Left colon (tissue), 2 donors: ENCODE measurements around the gene MGAT2. TPM values are rescaled to one million over a fixed set of nuclear protein-coding genes. Genes with fewer than 3 reads are reported as not detected.
"Not testable (repeated sequence)": the region's sequence is repeated elsewhere in the genome, so short reads cannot be mapped to it uniquely, and the experiment has no call there.

Source experiments
- ATAC-seq: fragments of 200-7000 bp; cut with Tn5 transposase; one replicate; pipeline ENCODE4 v1.9.1; 2020; ENCODE audit warnings: mild to moderate bottlenecking, moderate library complexity
- DNase-seq, 2 donors: peaks; one replicate each; pipeline ENCODE4 v3.0.0-alpha.2; 2020
- intact Hi-C, 2 donors: fragments of 100-400 bp; cut with DNase I in 1 of 2; cut with micrococcal nuclease in 1 of 2; formaldehyde crosslinking; loops; one replicate each; pipeline versions ENCODE4 v1.11.2 to v1.14.0; 2022; cut with DNase I, micrococcal nuclease
- total RNA-seq, 2 donors: library from RNA; stranded (reverse); fragmentation: NEBNext Ultra II Directional; extraction: Animal tissue kit (Norgen Biotek cat#: 25700); gene quantifications; one replicate each; pipeline ENCODE4 v1.2.1, GENCODE V29; 2021
- donor health status: DM: no; HTN: no; CAD: no.
- donor health status: DM: yes; HTN: yes; CAD: no.

MGAT2 gene
- total RNA-seq, 2 donors from 2014 or later, result 50.5 to 70.4 TPM

DNA sequence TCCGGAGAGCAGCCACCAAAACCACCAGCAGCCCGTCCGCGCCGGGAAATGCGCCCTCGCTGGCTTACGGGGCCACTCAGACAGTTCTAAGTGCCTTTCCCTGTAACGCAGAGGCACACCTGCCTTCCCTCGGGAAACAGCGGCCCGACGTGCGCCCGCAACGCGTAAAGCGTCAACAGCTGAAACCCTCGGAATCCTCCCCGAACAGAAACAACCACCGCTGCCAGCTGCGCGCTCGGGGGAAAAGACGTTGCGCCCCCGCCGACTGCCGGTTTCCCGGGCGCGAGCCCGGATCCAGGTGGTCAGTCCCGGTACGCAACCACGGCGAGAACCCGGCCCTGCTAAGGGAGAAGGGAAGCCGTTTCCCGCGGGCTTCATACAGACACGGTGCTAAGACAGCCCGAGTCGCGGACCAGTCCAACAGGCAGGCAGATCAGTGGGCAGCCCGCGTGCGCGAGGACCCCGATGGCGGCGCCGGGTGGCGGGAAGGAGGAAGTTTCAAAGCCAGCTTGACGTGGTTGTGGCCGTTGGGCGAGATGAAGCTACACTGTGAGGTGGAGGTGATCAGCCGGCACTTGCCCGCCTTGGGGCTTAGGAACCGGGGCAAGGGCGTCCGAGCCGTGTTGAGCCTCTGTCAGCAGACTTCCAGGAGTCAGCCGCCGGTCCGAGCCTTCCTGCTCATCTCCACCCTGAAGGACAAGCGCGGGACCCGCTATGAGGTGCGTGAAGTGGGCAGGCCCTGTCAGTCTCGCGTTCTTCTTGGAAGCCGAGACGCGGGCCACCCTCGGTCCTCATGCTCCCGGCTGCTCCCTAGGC lies 21.9 kb upstream of the MGAT2 start, which contains the start of gene LRR1:
Gene LRR1 (plus strand): TSS at position 456 of the 816 bp plus-strand sequence. CDS start 81 bp downstream, at position 537.
- DNase-seq (peak; percentile 84 to 93), ATAC-seq (peak; percentile 67)
- intact Hi-C loops, result no loop called here

DNA sequence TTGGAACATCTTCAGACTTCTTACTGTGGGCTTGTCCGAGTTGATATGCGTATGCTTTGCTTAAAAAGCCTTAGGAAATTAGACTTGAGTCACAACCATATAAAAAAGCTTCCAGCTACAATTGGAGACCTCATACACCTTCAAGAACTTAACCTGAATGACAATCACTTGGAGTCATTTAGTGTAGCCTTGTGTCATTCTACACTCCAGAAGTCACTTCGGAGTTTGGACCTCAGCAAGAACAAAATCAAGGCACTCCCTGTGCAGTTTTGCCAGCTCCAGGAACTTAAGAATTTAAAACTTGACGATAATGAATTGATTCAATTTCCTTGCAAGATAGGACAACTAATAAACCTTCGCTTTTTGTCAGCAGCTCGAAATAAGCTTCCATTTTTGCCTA lies 13.0 kb upstream of the MGAT2 start:
- ATAC-seq (peak; percentile 86), DNase-seq (no peak)
- intact Hi-C loops, result no loop called here

DNA sequence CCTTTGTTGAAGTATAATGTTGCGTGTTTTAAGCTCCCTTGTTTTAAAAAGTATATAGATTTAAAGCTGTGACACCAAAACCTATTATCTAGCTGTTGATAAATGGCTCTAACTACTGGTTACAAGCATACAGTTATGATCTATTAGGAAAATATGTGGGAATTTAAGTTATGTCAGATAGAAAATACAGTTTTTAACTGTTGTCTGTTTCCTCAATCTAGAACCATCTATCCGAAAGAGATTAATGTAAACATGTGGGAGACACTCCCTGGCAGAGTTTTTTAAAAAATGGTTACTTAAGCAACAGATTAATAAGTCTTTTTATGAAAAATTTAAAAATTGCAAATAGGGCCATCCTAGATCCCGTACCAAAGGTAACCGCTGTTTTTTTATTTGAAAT lies 8.3 kb upstream of the MGAT2 start:
- no peak for ATAC-seq
- intact Hi-C loops, result no loop called here
- no peak for DNase-seq

DNA sequence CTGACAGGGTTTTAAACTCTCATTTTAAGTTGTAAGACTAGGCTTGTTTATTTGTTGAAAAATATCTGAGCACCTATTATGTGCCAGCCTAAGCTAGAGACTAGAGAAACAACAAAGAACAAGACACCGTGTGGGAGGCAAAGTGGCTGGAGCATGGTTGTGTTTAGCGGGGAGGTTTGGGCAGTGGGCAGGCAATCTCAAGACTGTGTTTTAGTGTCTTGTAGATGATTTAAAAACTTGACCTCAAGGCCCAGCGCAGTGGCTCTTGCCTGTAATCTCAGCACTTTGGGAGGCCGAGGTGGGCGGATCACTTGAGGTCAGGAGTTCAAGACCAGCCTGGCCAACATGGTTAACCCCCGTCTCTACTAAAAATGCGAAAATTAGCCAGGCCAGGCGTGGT lies 7.9 kb upstream of the MGAT2 start:
- DNase-seq, result no peak
- ATAC-seq, result no peak
- intact Hi-C loops, result no loop called here

DNA sequence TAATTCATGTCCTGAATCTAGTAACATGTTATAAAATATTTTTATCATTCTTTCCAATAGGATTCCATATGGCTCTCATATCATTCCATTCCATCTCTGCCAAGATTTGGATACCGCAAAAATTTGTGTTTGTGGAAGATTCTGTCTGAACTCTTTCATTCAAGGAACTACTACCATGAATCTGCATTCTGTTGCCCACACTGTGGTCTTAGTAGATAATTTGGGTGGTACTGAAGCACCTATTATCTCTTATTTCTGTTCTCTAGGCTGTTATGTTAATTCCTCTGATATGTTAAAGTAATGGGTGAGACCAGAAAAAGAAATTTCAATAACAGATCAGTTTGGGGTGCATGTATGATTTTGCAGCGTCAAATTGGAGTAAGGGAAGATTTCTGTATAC lies 6.4 kb upstream of the MGAT2 start:
- intact Hi-C loops, result no loop called here

DNA sequence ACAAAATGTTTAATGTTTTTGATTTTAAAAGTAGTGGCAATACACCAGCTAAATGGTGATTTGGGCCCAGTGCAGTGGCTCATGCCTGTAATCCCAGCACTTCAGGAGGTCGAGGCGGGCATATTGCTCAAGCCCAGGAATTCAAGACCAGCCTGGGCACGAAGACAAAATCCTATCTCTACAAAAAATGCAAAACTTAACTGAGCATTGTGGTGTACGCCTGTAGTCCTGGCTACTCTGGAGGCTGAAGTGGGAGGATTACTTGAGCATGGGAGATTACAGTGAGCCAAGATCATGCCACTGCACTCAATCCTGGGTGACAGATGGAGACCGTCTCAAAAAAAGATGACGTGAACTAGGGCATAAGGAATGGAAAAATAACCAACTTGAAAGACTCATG lies 4.8 kb upstream of the MGAT2 start:
- no peak for DNase-seq
- intact Hi-C loops, result no loop called here
- no peak for ATAC-seq

More for the DNA sequence above, 6.4 kb upstream of the MGAT2 start:
- ATAC-seq, result no peak
- no peak for DNase-seq

DNA sequence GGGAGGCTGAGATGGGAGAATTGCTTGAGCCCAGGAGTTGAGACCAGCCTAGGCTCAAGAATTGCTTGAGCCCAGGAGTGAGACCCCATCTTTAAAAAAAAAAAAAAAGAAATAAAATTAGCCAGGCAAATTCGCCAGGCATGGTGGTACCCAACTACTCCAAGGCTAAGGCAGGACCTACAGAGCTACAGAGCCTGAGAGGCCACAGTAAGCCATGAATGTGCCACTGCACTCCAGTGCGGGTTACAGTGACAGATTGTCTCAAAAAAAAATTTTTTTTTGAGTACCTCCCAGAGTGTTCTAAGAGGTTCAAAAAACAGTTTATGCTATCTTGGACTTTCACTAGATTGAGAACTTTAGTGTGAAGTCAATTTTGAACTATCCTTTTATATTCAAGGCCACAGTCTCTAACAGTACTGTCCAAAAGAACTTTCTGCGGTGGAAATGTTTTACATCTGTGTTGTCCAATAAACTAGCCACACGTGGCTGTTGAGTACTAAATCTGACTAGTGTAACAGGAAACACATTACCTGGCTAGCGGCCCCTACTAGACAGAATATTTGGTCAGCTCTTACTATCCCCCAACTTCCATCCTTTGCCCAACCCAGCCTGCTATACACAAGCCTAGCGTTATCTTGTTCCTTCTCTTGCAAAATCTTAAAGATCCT lies 2.6 kb upstream of the MGAT2 start:
- DNase-seq (no peak), ATAC-seq (no peak)

DNA sequence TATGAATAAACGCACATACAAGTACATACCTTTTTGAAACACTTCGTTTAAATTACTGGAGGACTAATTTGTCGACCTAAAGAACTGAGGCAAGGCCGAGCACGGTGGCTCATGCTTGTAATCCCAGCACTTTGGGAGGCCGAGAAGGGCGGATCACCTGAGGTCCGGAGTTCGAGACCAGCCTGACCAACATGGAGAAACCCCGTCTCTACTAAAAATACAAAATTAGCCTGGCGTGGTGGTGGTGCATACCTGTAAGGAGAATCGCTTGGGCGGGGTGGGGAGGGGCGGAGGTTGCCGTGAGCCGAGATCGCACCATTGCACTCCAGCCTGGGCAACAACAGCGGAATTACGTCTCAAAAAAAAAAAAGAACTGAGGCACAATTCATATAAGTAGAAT lies 1.3 kb upstream of the MGAT2 start:
- intact Hi-C loops, result not testable (repeated sequence)
- peak in 1 of 2 donors; percentile 31 for DNase-seq

More for the DNA sequence above, 2.6 kb upstream of the MGAT2 start:
- intact Hi-C loops, result no loop called here

DNA sequence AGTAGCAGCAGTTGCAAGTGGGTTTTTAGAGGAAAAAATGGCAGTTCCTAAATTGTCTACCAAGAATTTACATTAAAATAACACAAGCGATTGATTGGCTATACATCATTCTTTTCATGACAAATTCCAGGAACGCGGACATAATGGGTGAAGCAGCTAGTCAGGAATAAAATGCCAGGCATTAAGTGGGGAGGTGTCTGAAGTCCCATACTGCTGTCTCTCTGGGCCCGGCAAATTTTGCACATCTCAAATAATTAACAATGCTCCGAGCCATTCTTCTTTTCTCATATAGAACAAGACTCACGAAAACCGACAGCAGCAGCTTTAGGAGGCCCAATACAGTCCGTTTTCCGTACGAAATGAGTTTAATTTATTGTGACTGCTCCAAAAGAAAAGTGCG lies 869 bp upstream of the MGAT2 start:
- DNase-seq, result no peak
- ATAC-seq, result no peak
- intact Hi-C loops, result no loop called here

More for the DNA sequence above, 1.3 kb upstream of the MGAT2 start:
- ATAC-seq, result not testable (repeated sequence)

DNA sequence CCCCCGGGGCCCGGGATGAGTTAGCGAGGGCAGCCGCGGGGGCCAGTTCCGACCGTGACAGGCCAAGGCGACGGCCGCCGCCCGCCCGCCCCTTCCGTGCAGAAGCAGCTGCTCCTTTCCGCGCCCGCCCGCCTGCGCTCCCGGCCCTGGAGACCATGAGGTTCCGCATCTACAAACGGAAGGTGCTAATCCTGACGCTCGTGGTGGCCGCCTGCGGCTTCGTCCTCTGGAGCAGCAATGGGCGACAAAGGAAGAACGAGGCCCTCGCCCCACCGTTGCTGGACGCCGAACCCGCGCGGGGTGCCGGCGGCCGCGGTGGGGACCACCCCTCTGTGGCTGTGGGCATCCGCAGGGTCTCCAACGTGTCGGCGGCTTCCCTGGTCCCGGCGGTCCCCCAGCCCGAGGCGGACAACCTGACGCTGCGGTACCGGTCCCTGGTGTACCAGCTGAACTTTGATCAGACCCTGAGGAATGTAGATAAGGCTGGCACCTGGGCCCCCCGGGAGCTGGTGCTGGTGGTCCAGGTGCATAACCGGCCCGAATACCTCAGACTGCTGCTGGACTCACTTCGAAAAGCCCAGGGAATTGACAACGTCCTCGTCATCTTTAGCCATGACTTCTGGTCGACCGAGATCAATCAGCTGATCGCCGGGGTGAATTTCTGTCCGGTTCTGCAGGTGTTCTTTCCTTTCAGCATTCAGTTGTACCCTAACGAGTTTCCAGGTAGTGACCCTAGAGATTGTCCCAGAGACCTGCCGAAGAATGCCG lies 699 bp downstream of the MGAT2 start:
- intact Hi-C loops, result no loop called here
- ATAC-seq, result peak; percentile 50

DNA sequence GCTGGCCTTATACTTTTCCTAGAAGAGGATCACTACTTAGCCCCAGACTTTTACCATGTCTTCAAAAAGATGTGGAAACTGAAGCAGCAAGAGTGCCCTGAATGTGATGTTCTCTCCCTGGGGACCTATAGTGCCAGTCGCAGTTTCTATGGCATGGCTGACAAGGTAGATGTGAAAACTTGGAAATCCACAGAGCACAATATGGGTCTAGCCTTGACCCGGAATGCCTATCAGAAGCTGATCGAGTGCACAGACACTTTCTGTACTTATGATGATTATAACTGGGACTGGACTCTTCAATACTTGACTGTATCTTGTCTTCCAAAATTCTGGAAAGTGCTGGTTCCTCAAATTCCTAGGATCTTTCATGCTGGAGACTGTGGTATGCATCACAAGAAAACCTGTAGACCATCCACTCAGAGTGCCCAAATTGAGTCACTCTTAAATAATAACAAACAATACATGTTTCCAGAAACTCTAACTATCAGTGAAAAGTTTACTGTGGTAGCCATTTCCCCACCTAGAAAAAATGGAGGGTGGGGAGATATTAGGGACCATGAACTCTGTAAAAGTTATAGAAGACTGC lies 1.5 kb downstream of the MGAT2 start:
- DNase-seq (no peak), ATAC-seq (no peak)
- intact Hi-C loops, result no loop called here

More for the DNA sequence above, 699 bp downstream of the MGAT2 start:
- peak; percentile 64 to 81 for DNase-seq

DNA sequence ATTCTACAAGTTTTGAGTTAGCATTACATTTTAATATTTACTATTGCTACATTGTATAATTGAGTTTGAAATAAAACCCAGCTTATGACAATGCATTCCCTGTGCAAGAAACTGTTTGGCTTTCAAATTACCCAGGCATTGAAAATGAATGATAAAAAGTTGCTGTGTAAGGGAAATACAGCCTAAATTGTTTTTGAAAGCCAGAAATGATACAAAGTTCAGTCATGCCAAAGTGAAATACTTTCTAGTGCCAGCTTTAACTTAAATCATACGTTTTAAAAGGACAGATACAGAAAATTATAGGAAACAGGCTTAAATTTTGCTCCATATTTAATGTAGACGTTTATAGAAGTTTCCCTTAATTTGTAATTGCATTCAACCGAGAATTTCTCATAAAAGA lies 2.8 kb downstream of the MGAT2 start:
- ATAC-seq (no peak), DNase-seq (no peak)
- intact Hi-C loops, result no loop called here

DNA sequence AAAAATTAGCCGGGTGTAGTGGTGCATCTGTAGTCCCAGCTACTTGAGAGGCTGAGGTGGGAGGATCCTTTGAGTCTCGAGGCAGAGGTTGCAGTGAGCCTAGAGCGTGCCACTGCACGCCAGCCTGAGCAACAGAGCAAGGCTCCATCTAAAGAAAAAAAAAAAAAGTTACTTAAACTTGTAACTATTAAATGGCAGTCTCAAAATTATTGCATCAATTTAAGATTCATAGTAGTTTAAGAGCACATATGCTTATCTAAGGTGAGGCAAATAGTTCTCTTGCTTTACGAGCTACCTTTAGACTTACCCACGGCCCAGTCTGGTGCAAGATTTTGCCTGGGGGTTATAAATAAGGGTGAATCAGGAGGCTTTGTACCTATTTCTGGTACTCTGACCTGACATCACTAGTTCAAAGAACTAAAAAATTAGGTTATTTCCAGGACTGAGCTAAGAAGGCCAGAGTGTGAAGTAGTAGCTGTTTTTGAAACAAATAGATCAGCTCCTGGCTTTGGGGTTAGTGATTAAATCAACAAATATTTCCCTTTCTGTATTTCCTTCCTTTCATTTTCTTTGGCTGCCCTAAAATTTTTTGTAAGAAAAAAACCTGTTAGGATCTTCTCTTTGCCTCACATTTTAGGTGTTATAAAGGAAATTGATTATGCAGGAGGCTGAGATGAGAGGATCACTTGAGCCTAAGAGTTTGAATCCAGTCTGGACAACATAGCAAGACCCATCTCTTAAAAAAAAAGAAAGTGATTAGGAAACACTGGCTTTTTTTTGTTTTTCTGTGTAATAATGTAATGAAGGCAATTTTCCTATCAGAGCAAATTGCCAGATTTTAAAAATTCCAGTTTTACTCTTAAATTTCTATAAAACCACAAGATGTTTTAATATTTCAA lies 3.6 kb downstream of the MGAT2 start:
- intact Hi-C loops, result no loop called here
- DNase-seq, result no peak
- peak; percentile 42 for ATAC-seq

DNA sequence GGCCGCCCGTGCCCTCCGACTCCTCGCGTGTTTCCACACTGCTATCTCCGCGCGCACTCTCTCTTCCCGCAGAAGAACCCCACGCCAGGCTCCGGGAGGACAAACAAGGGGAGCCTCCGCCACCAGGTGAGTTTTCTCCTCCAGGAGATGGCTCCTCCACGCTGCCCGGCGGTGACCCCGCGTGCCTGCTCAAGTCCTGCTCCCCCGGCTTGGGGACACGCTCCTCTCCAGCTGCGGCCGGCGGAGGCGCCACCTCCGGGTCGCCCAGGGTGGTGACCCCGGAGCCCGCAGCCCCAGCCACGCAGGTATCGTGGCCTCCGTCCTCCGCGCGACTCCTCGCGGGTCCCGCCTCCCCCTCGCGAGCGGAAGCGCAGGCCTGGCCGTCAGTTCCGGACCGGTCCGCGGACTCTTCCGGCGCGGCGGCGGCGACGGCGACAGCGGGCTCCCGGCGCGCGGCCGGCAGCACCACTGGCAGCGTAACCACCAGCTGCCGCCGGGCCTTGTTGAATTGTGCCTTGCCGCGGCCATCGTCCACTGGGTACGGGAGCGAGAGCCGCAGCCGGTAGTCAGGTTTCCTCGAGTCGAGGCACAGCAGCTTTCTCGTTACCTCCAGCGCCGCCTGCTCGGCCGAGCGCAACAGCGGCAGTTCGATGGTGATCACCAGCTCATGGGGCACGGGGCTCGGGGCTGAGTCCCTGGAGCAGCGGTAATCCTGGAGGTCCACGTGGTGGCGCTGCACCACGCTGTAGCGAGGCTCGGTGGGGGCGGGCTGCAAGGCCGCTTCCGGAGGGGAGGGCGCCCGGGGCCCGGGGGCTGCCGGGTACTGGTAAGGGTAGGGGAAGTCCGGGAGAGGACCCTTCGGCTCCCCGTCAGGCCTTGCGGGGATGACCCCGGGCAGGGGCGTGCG lies 13.3 kb downstream of the MGAT2 start:
- ATAC-seq, result peak; percentile 85
- intact Hi-C loops, result loop anchor here (10.0 kb wide), 1 partner anchor 61 kb away; the partner anchor contains the start of gene KLHDC1 (in 2 of the 2)
- peak; percentile 93 to 94 for DNase-seq

DNA sequence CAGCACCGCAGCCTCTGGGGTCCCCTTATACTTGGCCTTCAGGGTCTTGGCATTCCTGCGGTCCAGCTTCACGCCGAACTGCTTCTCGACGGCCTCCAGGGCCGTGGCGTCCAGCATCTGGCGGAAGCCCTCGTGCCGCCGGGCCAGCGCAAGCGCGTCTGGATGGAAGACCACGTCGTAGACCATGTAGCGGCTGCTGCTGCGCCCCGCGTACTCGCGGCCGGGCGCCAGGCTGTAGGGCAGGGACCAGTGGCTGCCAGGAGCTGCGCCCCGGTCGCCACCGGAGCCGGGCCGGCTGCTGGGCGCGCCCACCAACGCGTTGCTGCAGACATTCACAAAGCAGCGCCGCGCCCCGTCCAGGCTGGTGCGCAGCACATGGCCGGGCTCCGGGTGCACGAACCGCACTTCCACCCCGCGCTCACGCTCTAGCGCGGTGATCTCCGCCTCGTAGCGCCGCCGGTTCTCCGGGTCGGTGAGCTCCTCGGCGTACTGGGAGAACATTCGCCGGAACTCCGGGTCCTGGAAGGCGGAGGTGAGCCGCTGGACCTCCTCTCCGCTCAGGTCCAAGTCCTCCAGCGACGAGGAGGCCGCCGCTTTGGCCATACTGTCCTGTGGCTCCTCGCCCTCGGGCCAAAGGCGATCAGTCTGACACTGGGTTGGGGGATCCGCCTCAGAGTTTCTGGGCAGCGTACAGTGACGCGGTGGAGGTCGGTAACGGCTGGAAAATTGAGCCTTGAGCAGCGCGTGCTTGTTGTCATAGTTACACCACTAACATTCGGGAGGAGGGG lies 14.1 kb downstream of the MGAT2 start, which contains the start of gene DNAAF2:
Gene DNAAF2 (minus strand): TSS at position 698 of the 788 bp plus-strand sequence. CDS start 95 bp downstream, at position 603.
- peak; percentile 72 to 81 for DNase-seq
- peak; percentile 64 for ATAC-seq
- intact Hi-C loops, result loop anchor here (10.0 kb wide), 1 partner anchor 60 kb away; the partner anchor contains the start of gene KLHDC1 (in 2 of the 2)

DNA sequence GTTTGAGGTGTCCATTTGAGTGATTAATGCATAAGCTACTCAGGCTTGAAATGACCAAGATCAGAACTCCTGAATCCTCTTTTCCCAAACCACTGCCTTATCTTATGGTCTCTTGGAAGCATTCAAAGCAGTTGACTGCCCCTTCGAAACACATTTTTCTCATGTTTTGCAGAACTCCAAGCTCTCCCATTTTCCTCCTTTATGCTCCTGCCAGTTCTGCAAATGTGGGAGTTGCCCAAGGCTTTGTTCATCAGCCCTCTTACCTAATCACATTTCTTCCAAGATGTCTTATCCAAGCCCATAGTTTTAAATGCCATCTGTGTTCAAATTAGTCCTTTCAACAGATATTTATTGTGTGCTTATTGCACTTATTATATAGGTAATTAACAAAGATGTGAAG lies 16.3 kb downstream of the MGAT2 start:
- intact Hi-C loops, result loop anchor here (10.0 kb wide), 1 partner anchor 58 kb away; the partner anchor contains the start of gene KLHDC1 (in 2 of the 2)
- DNase-seq (no peak), ATAC-seq (no peak)
